Esophagus muscularis mucosa (tissue), 4 donors: ENCODE measurements around the gene HS6ST3.
"Not testable (repeated sequence)": the region's sequence is repeated elsewhere in the genome, so short reads cannot be mapped to it uniquely, and the experiment has no call there.

Experiments used
- EP300 ChIP-seq: sonication (generic); formaldehyde crosslinking; IDR thresholded peaks from one replicate; pipeline ENCODE4 v1.6.1; 2017; ENCODE audit warnings: antibody characterized with exemption
- POLR2A ChIP-seq: fragments of 450-650 bp; IDR thresholded peaks from one replicate; pipeline ENCODE4 v1.6.1; 2017; ENCODE audit warnings: antibody characterized with exemption, moderate library complexity, mild to moderate bottlenecking, low read depth
- POLR2AphosphoS5 ChIP-seq, 2 donors: sonication (generic); formaldehyde crosslinking; IDR thresholded peaks; one replicate each; pipeline ENCODE4 v1.6.1; 2017; ENCODE audit warnings: antibody characterized with exemption in 2 of 2
- TF ChIP-seq, protein P1 (sequence below), 3 experiments: fragments of 200-600 bp in 2 of 3; fragments of 450-650 bp in 1 of 3; sonication (generic) in 2 of 3; IDR thresholded peaks; one replicate each; pipeline ENCODE4 v1.5.1; 2017 to 2019; ENCODE audit warnings: antibody characterized with exemption in 3 of 3, mild to moderate bottlenecking in 2 of 3, moderate library complexity in 1 of 3

DNA sequence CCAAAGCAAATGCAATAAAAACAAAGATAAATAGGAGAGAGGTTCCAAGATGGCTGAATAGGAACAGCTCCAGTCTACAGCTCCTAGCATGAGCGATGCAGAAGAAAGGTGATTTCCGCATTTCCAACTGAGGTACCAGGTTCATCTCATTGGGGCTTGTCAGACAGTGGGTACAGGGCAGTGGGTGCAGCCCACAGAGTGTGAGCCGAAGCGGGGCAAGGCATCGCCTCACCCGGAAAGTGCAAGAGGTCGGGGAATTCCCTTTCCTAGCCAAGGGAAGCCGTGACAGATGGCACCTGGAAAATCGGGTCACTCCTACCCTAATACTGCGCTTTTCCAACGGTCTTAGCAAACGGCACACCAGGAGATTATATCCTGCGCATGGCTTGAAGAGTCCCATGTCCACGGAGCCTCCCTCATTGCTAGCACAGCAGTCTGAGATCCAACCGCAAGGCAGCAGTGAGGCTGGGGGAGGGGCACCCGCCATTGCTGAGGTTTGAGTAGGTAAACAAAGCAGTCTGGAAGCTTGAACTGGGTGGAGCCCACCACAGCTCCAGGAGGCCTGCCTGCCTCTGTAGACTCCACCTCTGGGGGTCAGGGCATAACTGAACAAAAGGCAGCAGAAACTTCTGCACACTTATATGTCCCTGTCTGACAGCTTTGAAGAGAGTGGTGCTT, 43.3 kb upstream of the HS6ST3 start:
- TF ChIP-seq POLR2A; EP300; POLR2AphosphoS5 (IDR thresholded peaks at IDR 0.05): not testable (repeated sequence)
- TF ChIP-seq, protein P1, sequence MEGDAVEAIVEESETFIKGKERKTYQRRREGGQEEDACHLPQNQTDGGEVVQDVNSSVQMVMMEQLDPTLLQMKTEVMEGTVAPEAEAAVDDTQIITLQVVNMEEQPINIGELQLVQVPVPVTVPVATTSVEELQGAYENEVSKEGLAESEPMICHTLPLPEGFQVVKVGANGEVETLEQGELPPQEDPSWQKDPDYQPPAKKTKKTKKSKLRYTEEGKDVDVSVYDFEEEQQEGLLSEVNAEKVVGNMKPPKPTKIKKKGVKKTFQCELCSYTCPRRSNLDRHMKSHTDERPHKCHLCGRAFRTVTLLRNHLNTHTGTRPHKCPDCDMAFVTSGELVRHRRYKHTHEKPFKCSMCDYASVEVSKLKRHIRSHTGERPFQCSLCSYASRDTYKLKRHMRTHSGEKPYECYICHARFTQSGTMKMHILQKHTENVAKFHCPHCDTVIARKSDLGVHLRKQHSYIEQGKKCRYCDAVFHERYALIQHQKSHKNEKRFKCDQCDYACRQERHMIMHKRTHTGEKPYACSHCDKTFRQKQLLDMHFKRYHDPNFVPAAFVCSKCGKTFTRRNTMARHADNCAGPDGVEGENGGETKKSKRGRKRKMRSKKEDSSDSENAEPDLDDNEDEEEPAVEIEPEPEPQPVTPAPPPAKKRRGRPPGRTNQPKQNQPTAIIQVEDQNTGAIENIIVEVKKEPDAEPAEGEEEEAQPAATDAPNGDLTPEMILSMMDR (IDR thresholded peaks at IDR 0.05) = not testable (repeated sequence)
